SK-N-SH (cell line): ENCODE results near the gene JMJD7. TPM values are rescaled to one million over a fixed set of nuclear protein-coding genes. Genes with fewer than 3 reads are reported as not detected.

Experiments used
- CTCF ChIA-PET: fragments of 300-600, 350-600 bp; formaldehyde crosslinking; extraction: SDS; loops from one replicate; lab custom pipeline; 2021; lab: Yijun Ruan, JAX
- POLR2A ChIA-PET: fragments of 350-600 bp; sonication (Branson Sonifier 250); formaldehyde crosslinking; extraction: SDS; loops from one replicate; lab custom pipeline; 2020; ENCODE audit warnings: antibody characterized with exemption, inconsistent platforms; lab: Yijun Ruan, JAX
- DNase-seq: peaks from one replicate; pipeline ENCODE4 v3.0.0; 2012
- H2AFZ ChIP-seq: fragments of 200-600 bp; sonication (generic); 2 replicates; pipeline ENCODE4 v1.8.1; 2016; ENCODE audit warnings: antibody characterized with exemption, mild to moderate bottlenecking, low read depth
- H3F3A ChIP-seq: fragments of 200-600 bp; sonication (generic); replicated peaks from 2 replicates; pipeline ENCODE3; 2016; ENCODE audit warnings: antibody characterized with exemption, mild to moderate bottlenecking; ENCODE audit not compliant: insufficient read depth
- H3K27ac ChIP-seq, 2 experiments: fragments of 200-500 bp in 1 of 2; fragments of 200-600 bp in 1 of 2; sonication (Bioruptor generic) in 1 of 2; sonication (generic), shearing (Covaris generic) in 1 of 2; 2 replicates each; pipeline versions ENCODE4 v1.5.1 to v1.6.1; 2014 to 2016; ENCODE audit warnings: low read depth in 2 of 2, inconsistent platforms in 1 of 2, low read length in 1 of 2, mild to moderate bottlenecking in 1 of 2, mixed read lengths in 1 of 2
- H3K27me3 ChIP-seq: fragments of 200-600 bp; sonication (generic), shearing (Covaris generic); 2 replicates; pipeline ENCODE4 v1.6.1; 2016; ENCODE audit warnings: mixed run types; ENCODE audit not compliant: insufficient read depth
- H3K36me3 ChIP-seq, 2 experiments: fragments of 200-500 bp in 1 of 2; fragments of 200-600 bp in 1 of 2; sonication (Bioruptor generic) in 1 of 2; sonication (generic) in 1 of 2; replicated peaks in 1 of 2; 2 replicates each; pipeline versions ENCODE3 to v1.5.1; 2014 to 2016; ENCODE audit warnings: low read length in 1 of 2, mild to moderate bottlenecking in 1 of 2; ENCODE audit not compliant: insufficient read depth in 2 of 2, control insufficient read depth in 1 of 2
- H3K4me1 ChIP-seq, 2 experiments: fragments of 200-500 bp in 1 of 2; fragments of 200-600 bp in 1 of 2; sonication (Bioruptor generic) in 1 of 2; sonication (generic), shearing (Covaris generic) in 1 of 2; 2 replicates each; pipeline versions ENCODE4 v1.5.1 to v1.6.1; 2014 to 2016; ENCODE audit warnings: low read depth in 1 of 2, low read length in 1 of 2, mixed run types in 1 of 2; ENCODE audit not compliant: insufficient read depth in 2 of 2, control insufficient read depth in 1 of 2
- H3K4me2 ChIP-seq: fragments of 200-600 bp; sonication (generic), shearing (Covaris generic); 2 replicates; pipeline ENCODE4 v1.6.1; 2017; ENCODE audit warnings: mixed run types
- H3K4me3 ChIP-seq, 2 experiments: fragments of 200-500 bp in 1 of 2; fragments of 200-600 bp in 1 of 2; sonication (Bioruptor generic) in 1 of 2; sonication (generic), shearing (Covaris generic) in 1 of 2; 2 replicates each; pipeline versions ENCODE4 v1.5.1 to v1.8.1; 2014 to 2016; ENCODE audit warnings: low read depth in 2 of 2, inconsistent platforms in 1 of 2, low read length in 1 of 2, mild to moderate bottlenecking in 1 of 2, mixed read lengths in 1 of 2, moderate library complexity in 1 of 2
- H3K79me2 ChIP-seq: fragments of 200-600 bp; sonication (generic); 2 replicates; pipeline ENCODE4 v1.8.1; 2017; ENCODE audit warnings: mild to moderate bottlenecking; ENCODE audit not compliant: insufficient read depth
- H3K9ac ChIP-seq: fragments of 200-600 bp; sonication (generic); 2 replicates; pipeline ENCODE4 v1.6.1; 2017; ENCODE audit warnings: mixed run types
- H3K9me2 ChIP-seq: fragments of 200-600 bp; sonication (generic); 2 replicates; pipeline ENCODE4 v1.6.1; 2017; ENCODE audit warnings: mixed run types
- H3K9me3 ChIP-seq: fragments of 200-600 bp; sonication (generic); 2 replicates; pipeline ENCODE4 v1.6.1; 2017; ENCODE audit warnings: mixed run types, mild to moderate bottlenecking, moderate library complexity
- H4K20me1 ChIP-seq: fragments of 200-600 bp; sonication (generic); 2 replicates; pipeline ENCODE4 v1.6.1; 2017; ENCODE audit warnings: mild to moderate bottlenecking, mixed run types; ENCODE audit not compliant: insufficient read depth
- EP300 ChIP-seq, 2 experiments: IDR thresholded peaks; 2 replicates each; pipeline versions ENCODE4 v1.4.0 to v1.6.1; 2012; ENCODE audit warnings: borderline replicate concordance in 1 of 2, low read depth in 1 of 2, low read length in 1 of 2
- FOSL2 ChIP-seq: IDR thresholded peaks from 2 replicates; pipeline ENCODE4 v1.4.0; 2012; ENCODE audit warnings: low read depth, mild to moderate bottlenecking, moderate library complexity, borderline replicate concordance
- FOXJ3 ChIP-seq: sonication (generic); formaldehyde crosslinking; IDR thresholded peaks from 2 replicates; pipeline ENCODE4 v1.5.1; 2020; ENCODE audit warnings: mild to moderate bottlenecking, missing genetic modification reagents
- FOXM1 ChIP-seq: IDR thresholded peaks from 2 replicates; pipeline ENCODE4 v1.4.0; 2012; ENCODE audit warnings: low read depth, mild to moderate bottlenecking
- JUND ChIP-seq: IDR thresholded peaks from 2 replicates; pipeline ENCODE4 v1.4.0; 2012
- MXI1 ChIP-seq: IDR thresholded peaks from 2 replicates; pipeline ENCODE4 v1.6.1; 2012; ENCODE audit warnings: mild to moderate bottlenecking, low read depth, low read length, improper control_type of control experiment
- NRF1 ChIP-seq: IDR thresholded peaks from 2 replicates; pipeline ENCODE4 v1.6.1; 2012; ENCODE audit warnings: low read depth, mild to moderate bottlenecking, low read length
- POLR2AphosphoS5 ChIP-seq: IDR thresholded peaks from 2 replicates; pipeline ENCODE4 v1.6.1; 2012; ENCODE audit warnings: low read depth, low read length
- RCOR1 ChIP-seq: fragments of 150-350 bp; IDR thresholded peaks from 2 replicates; pipeline ENCODE4 v1.6.1; 2017; ENCODE audit warnings: antibody characterized with exemption, low read length
- SMC3 ChIP-seq: IDR thresholded peaks from 2 replicates; pipeline ENCODE4 v1.6.1; 2012; ENCODE audit warnings: low read depth, low read length, improper control_type of control experiment
- YY1 ChIP-seq: IDR thresholded peaks from 2 replicates; pipeline ENCODE4 v1.4.0; 2012; ENCODE audit warnings: low read depth, mild to moderate bottlenecking
- WGBS: methylation state at CpG from one replicate; pipeline ENCODE4 v1.1.6; 2017; ENCODE audit warnings: low lambda C conversion rate; 5-methylcytosine and 5-hydroxymethylcytosine counted together
- polyA plus RNA-seq, 3 experiments: library from polyadenylated mRNA; depleted of rRNA; stranded (reverse); fragments of >200 nt; gene quantifications; 2 replicates each; pipeline ENCODE4 v1.2.3, GENCODE V29; 2012
- TF ChIP-seq, protein P1 (sequence below): fragments of 200-600 bp; sonication (generic); IDR thresholded peaks from 2 replicates; pipeline ENCODE4 v1.6.1; 2017; ENCODE audit warnings: antibody characterized with exemption, mild to moderate bottlenecking, moderate library complexity
- TF ChIP-seq, protein P2 (sequence below): fragments of 150-350 bp; IDR thresholded peaks from 2 replicates; pipeline ENCODE4 v1.6.1; 2016; ENCODE audit warnings: mild to moderate bottlenecking, low read depth, low read length
- TF ChIP-seq, protein P3 (sequence below): IDR thresholded peaks from 2 replicates; pipeline ENCODE4 v1.4.0; 2012; ENCODE audit warnings: low read depth, borderline replicate concordance

The JMJD7 gene
- polyA plus RNA-seq, 1 of the 3 experiments (the other 2 are of a cell fraction), result 6.5 TPM

DNA sequence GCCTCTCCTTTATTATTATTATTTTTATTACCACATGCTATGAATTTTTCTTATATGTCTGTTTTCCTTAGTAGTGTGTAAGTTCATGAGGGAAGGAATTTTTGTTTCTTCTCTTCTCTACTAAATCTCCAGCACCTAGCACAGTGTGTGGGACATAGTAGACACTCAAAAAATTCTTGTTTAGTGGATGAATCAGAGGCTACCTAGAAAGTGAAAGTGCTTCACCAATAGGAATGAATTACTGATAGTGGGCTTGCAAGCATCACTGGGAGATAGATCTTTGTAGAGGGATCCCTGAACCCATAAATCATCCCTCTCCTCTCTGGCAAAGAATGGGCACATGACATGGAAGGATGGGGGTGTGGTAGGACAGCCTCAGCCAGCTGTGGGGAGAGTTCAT lies 57.4 kb downstream of the JMJD7 start:
- Histone ChIP-seq H3K9ac (no peak overlapping the region), H4K20me1 (no peaks in the 10 kb centered on the region), H3K4me1 (peaks cover 0 to 2% of the 10 kb centered on the region in 2 experiments; a peak in 1 of 4 replicates), H3K36me3 (no peaks in the 10 kb centered on the region), H3K79me2 (no peaks in the 10 kb centered on the region), H2AFZ (no peak overlapping the region), H3F3A (no peaks in the 10 kb centered on the region), H3K9me3 (no peaks in the 10 kb centered on the region), H3K4me2 (no peak overlapping the region), H3K27ac (no peak overlapping the region), H3K4me3 (no peak overlapping the region), H3K27me3 (no peaks in the 10 kb centered on the region), H3K9me2 (no peaks in the 10 kb centered on the region)
- ChIA-PET CTCF (interaction anchor here (0.6 to 1.9 kb wide), 4 partner anchors 10 to 138 kb away, joined by 3 to 7 read pairs (median 5); no protein-coding TSS in a partner anchor), POLR2A (interaction anchor here (1.5 kb wide), 1 partner anchor 9 kb away, joined by 4 read pairs; no protein-coding TSS in a partner anchor)
- TF ChIP-seq NRF1, result no peak
- TF ChIP-seq MXI1, result no peak
- TF ChIP-seq FOXJ3, result no peak
- TF ChIP-seq POLR2AphosphoS5, result no peak
- no peak for TF ChIP-seq SMC3
- TF ChIP-seq JUND, result no peak
- TF ChIP-seq EP300 (IDR thresholded peaks at IDR 0.05; ENCODE audit: borderline replicate concordance in 1 of 2, low read depth in 1 of 2, low read length in 1 of 2), result no peak
- TF ChIP-seq FOXM1, result no peak
- no peak for TF ChIP-seq RCOR1
- TF ChIP-seq, protein P1, sequence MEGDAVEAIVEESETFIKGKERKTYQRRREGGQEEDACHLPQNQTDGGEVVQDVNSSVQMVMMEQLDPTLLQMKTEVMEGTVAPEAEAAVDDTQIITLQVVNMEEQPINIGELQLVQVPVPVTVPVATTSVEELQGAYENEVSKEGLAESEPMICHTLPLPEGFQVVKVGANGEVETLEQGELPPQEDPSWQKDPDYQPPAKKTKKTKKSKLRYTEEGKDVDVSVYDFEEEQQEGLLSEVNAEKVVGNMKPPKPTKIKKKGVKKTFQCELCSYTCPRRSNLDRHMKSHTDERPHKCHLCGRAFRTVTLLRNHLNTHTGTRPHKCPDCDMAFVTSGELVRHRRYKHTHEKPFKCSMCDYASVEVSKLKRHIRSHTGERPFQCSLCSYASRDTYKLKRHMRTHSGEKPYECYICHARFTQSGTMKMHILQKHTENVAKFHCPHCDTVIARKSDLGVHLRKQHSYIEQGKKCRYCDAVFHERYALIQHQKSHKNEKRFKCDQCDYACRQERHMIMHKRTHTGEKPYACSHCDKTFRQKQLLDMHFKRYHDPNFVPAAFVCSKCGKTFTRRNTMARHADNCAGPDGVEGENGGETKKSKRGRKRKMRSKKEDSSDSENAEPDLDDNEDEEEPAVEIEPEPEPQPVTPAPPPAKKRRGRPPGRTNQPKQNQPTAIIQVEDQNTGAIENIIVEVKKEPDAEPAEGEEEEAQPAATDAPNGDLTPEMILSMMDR, result no peak
- DNase-seq, result no peak

DNA sequence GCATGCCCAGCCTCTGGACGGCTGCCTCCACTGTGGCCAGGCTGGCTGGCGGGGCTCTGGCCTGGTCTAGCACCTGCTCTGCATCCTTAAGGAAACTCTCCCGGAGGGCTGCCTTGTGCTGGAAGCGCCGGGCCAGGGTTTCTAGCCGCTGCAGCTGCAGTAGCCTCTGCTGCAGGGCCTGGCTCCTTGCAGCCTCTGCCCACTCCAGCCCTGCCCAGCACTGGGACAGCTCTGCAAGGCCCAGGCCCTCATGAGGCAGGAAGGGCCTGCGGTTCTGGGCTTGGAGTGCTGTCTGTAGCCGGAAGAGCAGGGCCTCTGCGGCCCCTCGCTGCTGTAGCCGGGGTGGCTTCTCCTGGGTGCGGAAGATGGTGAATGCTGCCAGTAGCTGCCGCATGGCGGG lies 57.9 kb downstream of the JMJD7 start:
- Histone ChIP-seq H3K79me2 (no peaks in the 10 kb centered on the region), H3K4me3 (no peak overlapping the region), H3K27me3 (no peaks in the 10 kb centered on the region), H3K27ac (no peak overlapping the region), H3F3A (no peaks in the 10 kb centered on the region), H3K4me1 (peaks cover 0 to 2% of the 10 kb centered on the region in 2 experiments; a peak in 1 of 4 replicates), H3K9me2 (no peaks in the 10 kb centered on the region), H3K9ac (no peak overlapping the region), H3K36me3 (no peaks in the 10 kb centered on the region), H3K4me2 (no peak overlapping the region), H4K20me1 (no peaks in the 10 kb centered on the region), H2AFZ (no peak overlapping the region), H3K9me3 (no peaks in the 10 kb centered on the region)
- CTCF ChIA-PET, result interaction anchor here (0.6 to 1.9 kb wide), 3 partner anchors 9 to 138 kb away, joined by 4 to 6 read pairs (median 6); no protein-coding TSS in a partner anchor
- POLR2A ChIA-PET, result interaction anchor here (1.5 kb wide), 1 partner anchor 9 kb away, joined by 4 read pairs; no protein-coding TSS in a partner anchor
- no peak for TF ChIP-seq SMC3
- TF ChIP-seq, protein P2, sequence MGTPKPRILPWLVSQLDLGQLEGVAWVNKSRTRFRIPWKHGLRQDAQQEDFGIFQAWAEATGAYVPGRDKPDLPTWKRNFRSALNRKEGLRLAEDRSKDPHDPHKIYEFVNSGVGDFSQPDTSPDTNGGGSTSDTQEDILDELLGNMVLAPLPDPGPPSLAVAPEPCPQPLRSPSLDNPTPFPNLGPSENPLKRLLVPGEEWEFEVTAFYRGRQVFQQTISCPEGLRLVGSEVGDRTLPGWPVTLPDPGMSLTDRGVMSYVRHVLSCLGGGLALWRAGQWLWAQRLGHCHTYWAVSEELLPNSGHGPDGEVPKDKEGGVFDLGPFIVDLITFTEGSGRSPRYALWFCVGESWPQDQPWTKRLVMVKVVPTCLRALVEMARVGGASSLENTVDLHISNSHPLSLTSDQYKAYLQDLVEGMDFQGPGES, result no peak
- TF ChIP-seq YY1, result no peak
- TF ChIP-seq RCOR1, result no peak
- TF ChIP-seq EP300 (IDR thresholded peaks at IDR 0.05; ENCODE audit: borderline replicate concordance in 1 of 2, low read depth in 1 of 2, low read length in 1 of 2), result no peak
- TF ChIP-seq, protein P1, result no peak
- TF ChIP-seq, protein P3, sequence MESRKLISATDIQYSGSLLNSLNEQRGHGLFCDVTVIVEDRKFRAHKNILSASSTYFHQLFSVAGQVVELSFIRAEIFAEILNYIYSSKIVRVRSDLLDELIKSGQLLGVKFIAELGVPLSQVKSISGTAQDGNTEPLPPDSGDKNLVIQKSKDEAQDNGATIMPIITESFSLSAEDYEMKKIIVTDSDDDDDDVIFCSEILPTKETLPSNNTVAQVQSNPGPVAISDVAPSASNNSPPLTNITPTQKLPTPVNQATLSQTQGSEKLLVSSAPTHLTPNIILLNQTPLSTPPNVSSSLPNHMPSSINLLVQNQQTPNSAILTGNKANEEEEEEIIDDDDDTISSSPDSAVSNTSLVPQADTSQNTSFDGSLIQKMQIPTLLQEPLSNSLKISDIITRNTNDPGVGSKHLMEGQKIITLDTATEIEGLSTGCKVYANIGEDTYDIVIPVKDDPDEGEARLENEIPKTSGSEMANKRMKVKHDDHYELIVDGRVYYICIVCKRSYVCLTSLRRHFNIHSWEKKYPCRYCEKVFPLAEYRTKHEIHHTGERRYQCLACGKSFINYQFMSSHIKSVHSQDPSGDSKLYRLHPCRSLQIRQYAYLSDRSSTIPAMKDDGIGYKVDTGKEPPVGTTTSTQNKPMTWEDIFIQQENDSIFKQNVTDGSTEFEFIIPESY, result no peak
- TF ChIP-seq FOSL2, result no peak
- no peak for TF ChIP-seq POLR2AphosphoS5
- no peak for TF ChIP-seq MXI1
- no peak for TF ChIP-seq FOXJ3
- DNase-seq, result no peak
- no CpG with 5 or more reads among the region's 14 CpGs for WGBS
